Trophoblast cell (in vitro differentiated cells and primary cell): Measurements from ENCODE around the gene UNC79.
A peak's percentile ranks its signal among the peaks of the same experiment; 100 is the strongest.

Experiments
- DNase-seq, 2 donors: peaks; one replicate each; pipeline ENCODE4 v3.0.0-alpha.2; 2016
- H2AFZ ChIP-seq: 2 replicates; pipeline ENCODE4 v1.6.1; 2013; ENCODE audit warnings: low read length, moderate library complexity, mild to moderate bottlenecking; ENCODE audit not compliant: insufficient read depth, poor library complexity
- H2AK5ac ChIP-seq: 2 replicates; pipeline ENCODE4 v1.6.1; 2013; ENCODE audit warnings: mild to moderate bottlenecking, low read length
- H2BK120ac ChIP-seq: 2 replicates; pipeline ENCODE4 v1.6.1; 2013; ENCODE audit warnings: low read length, mild to moderate bottlenecking, moderate library complexity; ENCODE audit not compliant: insufficient read depth, poor library complexity
- H2BK12ac ChIP-seq: 2 replicates; pipeline ENCODE4 v1.6.1; 2013; ENCODE audit warnings: mild to moderate bottlenecking, low read length, moderate library complexity
- H2BK5ac ChIP-seq: 2 replicates; pipeline ENCODE4 v1.6.1; 2013; ENCODE audit warnings: low read length, low read depth, moderate library complexity, mild to moderate bottlenecking; ENCODE audit not compliant: poor library complexity
- H3K14ac ChIP-seq: 2 replicates; pipeline ENCODE4 v1.6.1; 2013; ENCODE audit warnings: mild to moderate bottlenecking, low read length
- H3K18ac ChIP-seq: 2 replicates; pipeline ENCODE4 v1.6.1; 2013; ENCODE audit warnings: mild to moderate bottlenecking, low read length
- H3K23ac ChIP-seq: 2 replicates; pipeline ENCODE4 v1.6.1; 2013; ENCODE audit warnings: low read length
- H3K27ac ChIP-seq: 2 replicates; pipeline ENCODE4 v1.5.1; 2013; ENCODE audit warnings: low read depth, mild to moderate bottlenecking, inconsistent platforms, low read length, moderate library complexity
- H3K27me3 ChIP-seq: 2 replicates; pipeline ENCODE4 v1.6.1; 2013; ENCODE audit warnings: inconsistent platforms, mild to moderate bottlenecking, low read length, moderate library complexity; ENCODE audit not compliant: insufficient read depth
- H3K36me3 ChIP-seq, 2 experiments: 1 replicate in 1 of 2; 2 replicates in 1 of 2; pipeline ENCODE4 v1.6.1; 2013; ENCODE audit warnings: low read length in 2 of 2, mild to moderate bottlenecking in 2 of 2, moderate library complexity in 1 of 2; ENCODE audit not compliant: insufficient read depth in 2 of 2, control insufficient read depth in 1 of 2
- H3K4ac ChIP-seq: 2 replicates; pipeline ENCODE4 v1.6.1; 2013; ENCODE audit warnings: low read depth, mild to moderate bottlenecking, low read length, moderate library complexity
- H3K4me1 ChIP-seq, 2 experiments: 1 replicate in 1 of 2; 2 replicates in 1 of 2; pipeline ENCODE4 v1.6.1; 2013; ENCODE audit warnings: low read length in 2 of 2, mild to moderate bottlenecking in 2 of 2, moderate library complexity in 1 of 2; ENCODE audit not compliant: insufficient read depth in 2 of 2, control insufficient read depth in 1 of 2
- H3K4me2 ChIP-seq: 2 replicates; pipeline ENCODE4 v1.6.1; 2013; ENCODE audit warnings: inconsistent platforms, mild to moderate bottlenecking, low read length, moderate library complexity
- H3K4me3 ChIP-seq: 2 replicates; pipeline ENCODE4 v1.5.1; 2013; ENCODE audit warnings: mild to moderate bottlenecking, low read depth, low read length, inconsistent platforms
- H3K79me1 ChIP-seq: one replicate; pipeline ENCODE4 v1.6.1; 2013; ENCODE audit warnings: low read length
- H3K79me2 ChIP-seq: 2 replicates; pipeline ENCODE4 v1.6.1; 2013; ENCODE audit warnings: low read length, mild to moderate bottlenecking; ENCODE audit not compliant: control insufficient read depth, insufficient read depth, poor library complexity
- H3K9ac ChIP-seq: 2 replicates; pipeline ENCODE4 v1.6.1; 2013; ENCODE audit warnings: mild to moderate bottlenecking, low read length
- H3K9me3 ChIP-seq: 2 replicates; pipeline ENCODE4 v1.6.1; 2013; ENCODE audit warnings: low read depth, mild to moderate bottlenecking, control low read depth, inconsistent platforms, low read length; ENCODE audit not compliant: insufficient read depth
- H4K12ac ChIP-seq: 2 replicates; pipeline ENCODE4 v1.6.1; 2013; ENCODE audit warnings: low read depth, mild to moderate bottlenecking, low read length, moderate library complexity
- H4K8ac ChIP-seq: 2 replicates; pipeline ENCODE4 v1.6.1; 2013; ENCODE audit warnings: low read depth, mild to moderate bottlenecking, low read length, moderate library complexity
- H4K91ac ChIP-seq: one replicate; pipeline ENCODE4 v1.6.1; 2013; ENCODE audit warnings: low read depth, mild to moderate bottlenecking, low read length, moderate library complexity
- WGBS: extraction: QIAGEN DNeasy Blood & Tissue Kit; methylation state at CpG from one replicate; pipeline ENCODE4 v1.1.7; 2013; ENCODE audit warnings: missing lambda C conversion rate; ENCODE audit not compliant: insufficient read length, insufficient coverage; ENCODE audit errors: extremely low coverage; 5-methylcytosine and 5-hydroxymethylcytosine counted together

UNC79 gene

GRCh38 chr14:93546642-93547041, 115.9 kb downstream of the UNC79 start:
- Histone ChIP-seq H3K9me3 (no peaks in the 10 kb centered on the region), H3K79me1 (no peaks in the 10 kb centered on the region), H3K18ac (no peak overlapping the region), H2BK5ac (no peak overlapping the region), H2AFZ (no peak overlapping the region), H3K23ac (no peak overlapping the region), H4K8ac (no peak overlapping the region), H3K36me3 (no peaks in the 10 kb centered on the region), H3K4ac (no peak overlapping the region), H3K27ac (no peak overlapping the region), H3K14ac (no peak overlapping the region), H2BK12ac (no peak overlapping the region), H3K4me3 (no peak overlapping the region), H3K79me2 (no peaks in the 10 kb centered on the region), H3K4me1 (peaks cover 0 to 2% of the 10 kb centered on the region in 2 experiments), H3K27me3 (no peaks in the 10 kb centered on the region), H3K4me2 (no peak overlapping the region), H3K9ac (no peak overlapping the region), H4K91ac (no peak overlapping the region), H2BK120ac (no peak overlapping the region), H4K12ac (no peak overlapping the region), H2AK5ac (no peak overlapping the region)
- no CpG with 5 or more reads among the region's 1 CpG for WGBS
- peak; percentile 54 to 86 for DNase-seq

GRCh38 chr14:93548102-93548843, 117.5 kb downstream of the UNC79 start:
- Histone ChIP-seq H2AFZ (no peak overlapping the region), H4K91ac (peak overlapping the region; percentile 18), H4K8ac (peak overlapping the region; percentile 43), H3K4me1 (peaks cover 0 to 2% of the 10 kb centered on the region in 2 experiments), H3K18ac (no peak overlapping the region), H3K9ac (no peak overlapping the region), H3K9me3 (no peaks in the 10 kb centered on the region), H3K79me2 (no peaks in the 10 kb centered on the region), H3K27ac (no peak overlapping the region), H3K23ac (no peak overlapping the region), H3K4ac (no peak overlapping the region), H3K27me3 (no peaks in the 10 kb centered on the region), H3K36me3 (no peaks in the 10 kb centered on the region), H2BK5ac (no peak overlapping the region), H3K4me3 (no peak overlapping the region), H2BK12ac (peak overlapping the region; percentile 24), H4K12ac (no peak overlapping the region), H3K14ac (peak overlapping the region; percentile 34), H2BK120ac (no peak overlapping the region), H2AK5ac (peak overlapping the region; percentile 53), H3K4me2 (no peak overlapping the region), H3K79me1 (no peaks in the 10 kb centered on the region)
- DNase-seq = peak in 1 of 2 donors; percentile 81
- WGBS = no CpG with 5 or more reads among the region's 3 CpGs

GRCh38 chr14:93549595-93549994, 118.9 kb downstream of the UNC79 start:
- H3K4ac ChIP-seq = no peak overlapping the region
- H2AK5ac ChIP-seq = no peak overlapping the region
- no peak overlapping the region for H3K14ac ChIP-seq
- no peaks in the 10 kb centered on the region for H3K36me3 ChIP-seq
- H3K9me3 ChIP-seq = no peaks in the 10 kb centered on the region
- H2BK12ac ChIP-seq = no peak overlapping the region
- no peak overlapping the region for H3K4me3 ChIP-seq
- H3K27ac ChIP-seq = no peak overlapping the region
- no peak overlapping the region for H2BK5ac ChIP-seq
- H3K18ac ChIP-seq = no peak overlapping the region
- no peaks in the 10 kb centered on the region for H3K79me1 ChIP-seq
- H2BK120ac ChIP-seq = no peak overlapping the region
- DNase-seq = no peak
- no peak overlapping the region for H3K23ac ChIP-seq
- H2AFZ ChIP-seq = no peak overlapping the region
- no peak overlapping the region for H4K91ac ChIP-seq
- no peaks in the 10 kb centered on the region for H3K79me2 ChIP-seq
- no peaks in the 10 kb centered on the region for H3K27me3 ChIP-seq
- H4K12ac ChIP-seq = no peak overlapping the region
- no peak overlapping the region for H3K4me2 ChIP-seq
- H3K4me1 ChIP-seq = peaks cover 0 to 2% of the 10 kb centered on the region in 2 experiments
- H3K9ac ChIP-seq = no peak overlapping the region
- no peak overlapping the region for H4K8ac ChIP-seq

- Histone ChIP-seq H3K9me3 (no peaks in the 10 kb centered on the region), H3K4ac (no peak overlapping the region), H3K4me1 (peaks cover 5 to 16% of the 10 kb centered on the region in 2 experiments), H3K23ac (no peak overlapping the region), H2AK5ac (no peak overlapping the region), H3K9ac (no peak overlapping the region), H3K79me1 (peaks cover 2% of the 10 kb centered on the region), H3K14ac (no peak overlapping the region), H2BK5ac (no peak overlapping the region), H3K27ac (no peak overlapping the region), H3K4me3 (no peak overlapping the region), H4K12ac (no peak overlapping the region), H3K4me2 (no peak overlapping the region), H3K79me2 (no peaks in the 10 kb centered on the region), H2AFZ (no peak overlapping the region), H2BK12ac (no peak overlapping the region), H3K27me3 (no peaks in the 10 kb centered on the region), H3K36me3 (no peaks in the 10 kb centered on the region), H4K8ac (no peak overlapping the region), H2BK120ac (no peak overlapping the region), H3K18ac (no peak overlapping the region), H4K91ac (no peak overlapping the region)
- WGBS = no CpG with 5 or more reads among the region's 9 CpGs
- DNase-seq = no peak
These were observed 134.2 kb downstream of the UNC79 start for GRCh38 chr14:93564918-93565317.
